Esophagus muscularis mucosa (tissue), 4 donors: ENCODE results near the gene RPL13A. TPM values are rescaled to one million over a fixed set of nuclear protein-coding genes. Genes with fewer than 3 reads are reported as not detected.
"Not testable (repeated sequence)": the region's sequence is repeated elsewhere in the genome, so short reads cannot be mapped to it uniquely, and the experiment has no call there.

Source experiments
- DNase-seq: peaks from one replicate; pipeline ENCODE4 v3.0.0-alpha.2; 2017; ENCODE audit errors: extremely low spot score
- H3K27ac ChIP-seq, 4 donors: fragments of 200-600 bp; sonication (generic); replicated peaks in 1 of 4; 1 replicate in 3 of 4; 2 replicates in 1 of 4; pipeline ENCODE4 v1.5.1; 2016 to 2019; ENCODE audit warnings: mild to moderate bottlenecking in 1 of 4
- H3K27me3 ChIP-seq, 4 donors: fragments of 200-600 bp; sonication (generic); one replicate each; pipeline versions ENCODE4 v1.5.1 to v1.6.0; 2016 to 2019
- H3K36me3 ChIP-seq, 4 donors: fragments of 200-600 bp; sonication (generic); one replicate each; pipeline ENCODE4 v1.5.1; 2016 to 2019
- H3K4me1 ChIP-seq, 4 donors: fragments of 200-600 bp; sonication (generic); one replicate each; pipeline ENCODE4 v1.5.1; 2016 to 2019
- H3K4me3 ChIP-seq, 4 donors: fragments of 200-600 bp; sonication (generic); 1 replicate in 2 of 4; 2 replicates in 2 of 4; pipeline ENCODE4 v1.5.1; 2016 to 2019; ENCODE audit warnings: mild to moderate bottlenecking in 4 of 4, moderate library complexity in 1 of 4
- H3K9me3 ChIP-seq, 4 donors: fragments of 200-600 bp; sonication (generic); 1 replicate in 3 of 4; 2 replicates in 1 of 4; pipeline ENCODE4 v1.5.1; 2016 to 2019
- EP300 ChIP-seq: sonication (generic); formaldehyde crosslinking; IDR thresholded peaks from one replicate; pipeline ENCODE4 v1.6.1; 2017; ENCODE audit warnings: antibody characterized with exemption
- POLR2A ChIP-seq: fragments of 450-650 bp; IDR thresholded peaks from one replicate; pipeline ENCODE4 v1.6.1; 2017; ENCODE audit warnings: antibody characterized with exemption, moderate library complexity, mild to moderate bottlenecking, low read depth
- POLR2AphosphoS5 ChIP-seq, 2 donors: sonication (generic); formaldehyde crosslinking; IDR thresholded peaks; one replicate each; pipeline ENCODE4 v1.6.1; 2017; ENCODE audit warnings: antibody characterized with exemption in 2 of 2
- WGBS: methylation state at CpG from one replicate; pipeline ENCODE4 v1.1.5; 2018; 5-methylcytosine and 5-hydroxymethylcytosine counted together
- intact Hi-C: fragments of 100-400 bp; cut with DNase I; formaldehyde crosslinking; loops from one replicate; pipeline ENCODE4 v1.15.1; 2023
- total RNA-seq, 4 donors: library from RNA; depleted of rRNA; stranded (reverse); fragments of >200 nt; gene quantifications; one replicate each; pipeline versions ENCODE4 v1.1.0 to v1.2.1, GENCODE V29; 2016
- TF ChIP-seq, protein P1 (sequence below), 3 experiments: fragments of 200-600 bp in 2 of 3; fragments of 450-650 bp in 1 of 3; sonication (generic) in 2 of 3; IDR thresholded peaks; one replicate each; pipeline ENCODE4 v1.5.1; 2017 to 2019; ENCODE audit warnings: antibody characterized with exemption in 3 of 3, mild to moderate bottlenecking in 2 of 3, moderate library complexity in 1 of 3

The RPL13A gene
- total RNA-seq, 4 donors from 2014 or later, result 1,843 to 3,096 (median 2,688) TPM

DNA sequence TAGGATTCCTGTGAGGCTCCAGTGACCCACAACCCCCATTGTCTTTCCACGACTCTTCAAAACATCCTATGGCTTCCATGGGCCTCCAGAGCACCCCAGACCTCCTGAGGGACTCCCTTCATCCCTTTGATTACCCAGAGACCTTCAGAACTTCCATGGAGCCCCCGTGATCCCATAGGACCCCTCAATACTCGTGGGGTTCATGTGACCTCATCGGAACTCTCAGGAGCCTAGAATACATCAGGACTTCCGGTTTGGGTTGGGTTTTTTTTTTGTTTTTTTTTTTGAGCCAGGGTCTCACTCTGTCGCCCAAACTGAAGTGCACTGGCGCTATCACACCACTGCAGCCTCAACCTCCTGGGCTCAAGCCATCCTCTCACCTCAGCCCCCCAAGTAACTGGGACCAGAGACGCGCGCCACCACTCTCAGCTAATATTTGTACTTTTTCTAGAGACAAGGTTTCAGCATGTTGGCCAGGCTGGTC, 33.6 kb upstream of the RPL13A start:
- Histone ChIP-seq H3K27ac (peak overlapping the region; percentile 92 to 97 (median 94)), H3K27me3 (no peaks in the 10 kb centered on the region), H3K9me3 (no peaks in the 10 kb centered on the region), H3K36me3 (peaks cover 4 to 21% (median 12%) of the 10 kb centered on the region in 4 donors), H3K4me1 (peaks cover 18 to 51% (median 43%) of the 10 kb centered on the region in 4 donors), H3K4me3 (peak overlapping the region; percentile 62 to 86 (median 71))
- no peak for TF ChIP-seq POLR2A
- TF ChIP-seq, protein P1, sequence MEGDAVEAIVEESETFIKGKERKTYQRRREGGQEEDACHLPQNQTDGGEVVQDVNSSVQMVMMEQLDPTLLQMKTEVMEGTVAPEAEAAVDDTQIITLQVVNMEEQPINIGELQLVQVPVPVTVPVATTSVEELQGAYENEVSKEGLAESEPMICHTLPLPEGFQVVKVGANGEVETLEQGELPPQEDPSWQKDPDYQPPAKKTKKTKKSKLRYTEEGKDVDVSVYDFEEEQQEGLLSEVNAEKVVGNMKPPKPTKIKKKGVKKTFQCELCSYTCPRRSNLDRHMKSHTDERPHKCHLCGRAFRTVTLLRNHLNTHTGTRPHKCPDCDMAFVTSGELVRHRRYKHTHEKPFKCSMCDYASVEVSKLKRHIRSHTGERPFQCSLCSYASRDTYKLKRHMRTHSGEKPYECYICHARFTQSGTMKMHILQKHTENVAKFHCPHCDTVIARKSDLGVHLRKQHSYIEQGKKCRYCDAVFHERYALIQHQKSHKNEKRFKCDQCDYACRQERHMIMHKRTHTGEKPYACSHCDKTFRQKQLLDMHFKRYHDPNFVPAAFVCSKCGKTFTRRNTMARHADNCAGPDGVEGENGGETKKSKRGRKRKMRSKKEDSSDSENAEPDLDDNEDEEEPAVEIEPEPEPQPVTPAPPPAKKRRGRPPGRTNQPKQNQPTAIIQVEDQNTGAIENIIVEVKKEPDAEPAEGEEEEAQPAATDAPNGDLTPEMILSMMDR (IDR thresholded peaks at IDR 0.05), result no peak
- no peak for TF ChIP-seq POLR2AphosphoS5 (IDR thresholded peaks at IDR 0.05)
- TF ChIP-seq EP300, result no peak
- no peak for DNase-seq
- 36% methylated on average over 10 of the region's 10 CpGs for WGBS
- intact Hi-C loops, result no loop called here

DNA sequence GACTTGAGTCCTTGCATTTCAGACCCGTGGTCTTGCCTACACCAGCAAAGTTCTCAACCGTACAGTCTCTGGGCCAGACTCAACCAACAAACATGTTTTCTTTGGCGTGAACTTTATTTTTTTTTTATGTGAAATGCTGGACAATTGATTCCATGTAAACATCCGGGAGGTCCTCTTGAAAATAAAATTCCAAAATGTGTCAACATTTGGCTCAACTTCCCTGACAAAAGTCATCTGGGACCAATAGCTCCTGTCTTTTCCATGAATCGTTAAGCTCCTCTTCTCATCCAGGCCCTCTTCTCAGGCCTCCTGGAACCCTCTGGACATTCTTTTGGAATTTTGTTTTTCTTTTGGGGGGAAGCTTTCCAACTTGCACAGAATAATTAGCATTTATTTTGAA, 31.6 kb upstream of the RPL13A start:
- Histone ChIP-seq H3K36me3 (peaks cover 0 to 25% (median 19%) of the 10 kb centered on the region in 4 donors), H3K27ac (peak overlapping the region; percentile 39 to 78 (median 62)), H3K9me3 (no peaks in the 10 kb centered on the region), H3K4me3 (no peak overlapping the region), H3K27me3 (no peaks in the 10 kb centered on the region), H3K4me1 (peaks cover 18 to 41% (median 35%) of the 10 kb centered on the region in 4 donors)
- 58% methylated on average over 5 of the region's 5 CpGs for WGBS
- TF ChIP-seq POLR2AphosphoS5 (IDR thresholded peaks at IDR 0.05) (no peak), EP300 (no peak), POLR2A (no peak)
- TF ChIP-seq, protein P1 (IDR thresholded peaks at IDR 0.05), result no peak
- no peak for DNase-seq
- intact Hi-C loops, result no loop called here

DNA sequence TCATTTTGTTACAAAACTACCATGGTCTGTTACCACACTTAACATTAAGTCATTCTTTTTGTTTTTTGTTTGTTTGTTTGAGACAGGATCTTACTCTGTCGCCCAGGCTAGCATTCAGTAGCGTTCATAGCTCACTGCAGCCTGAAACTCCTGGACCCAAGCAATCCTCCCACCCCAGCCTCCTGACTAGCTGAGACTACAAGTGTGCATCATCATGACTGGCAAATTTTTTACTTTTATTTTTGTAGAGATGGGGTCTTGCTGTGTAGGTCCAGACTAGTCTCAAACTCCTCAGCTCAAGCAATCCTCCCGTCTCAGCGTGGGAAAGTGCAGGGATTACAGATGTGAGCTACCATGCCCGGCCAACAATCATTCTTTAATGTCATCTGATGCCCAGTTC, 31.1 kb upstream of the RPL13A start:
- peaks cover 0 to 28% (median 20%) of the 10 kb centered on the region in 4 donors for H3K36me3 ChIP-seq
- TF ChIP-seq POLR2A (no peak), EP300 (no peak), POLR2AphosphoS5 (IDR thresholded peaks at IDR 0.05) (no peak)
- TF ChIP-seq, protein P1 (IDR thresholded peaks at IDR 0.05), result no peak
- H3K4me1 ChIP-seq, result peaks cover 18 to 36% (median 30%) of the 10 kb centered on the region in 4 donors
- WGBS, result 80% methylated on average over 5 of the region's 5 CpGs
- intact Hi-C loops, result no loop called here
- H3K4me3 ChIP-seq, result no peak overlapping the region
- no peaks in the 10 kb centered on the region for H3K9me3 ChIP-seq
- H3K27ac ChIP-seq, result peak overlapping the region; percentile 39 to 78 (median 62)
- no peak for DNase-seq
- H3K27me3 ChIP-seq, result no peaks in the 10 kb centered on the region

DNA sequence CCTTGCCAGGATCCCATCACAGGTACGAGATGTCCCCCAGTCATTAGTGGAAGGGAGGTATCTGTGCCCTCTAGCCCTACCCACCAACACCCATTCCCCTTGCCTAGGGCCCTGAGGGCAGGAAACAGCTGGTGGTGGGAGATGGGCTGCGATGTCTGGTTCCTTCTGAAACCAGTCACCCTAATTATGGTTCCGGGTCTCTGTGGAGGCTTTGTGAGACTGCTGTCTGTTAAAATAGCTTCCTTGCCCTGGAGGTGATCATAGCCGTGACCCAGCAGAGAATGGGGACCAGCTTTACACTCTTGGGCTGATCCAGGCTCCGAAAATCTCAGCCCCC, 28.9 kb upstream of the RPL13A start:
- 90% methylated on average over 5 of the region's 5 CpGs for whole genome bisulfite sequencing
- peaks cover 0 to 41% (median 23%) of the 10 kb centered on the region in 4 donors for H3K36me3 ChIP-seq
- intact Hi-C loops, result no loop called here
- no peak for DNase-seq
- H3K4me1 ChIP-seq, result peaks cover 14 to 25% (median 21%) of the 10 kb centered on the region in 4 donors
- peak overlapping the region; percentile 1 to 78 (median 40) for H3K27ac ChIP-seq
- TF ChIP-seq, protein P1 (IDR thresholded peaks at IDR 0.05), result no peak
- TF ChIP-seq POLR2AphosphoS5 (IDR thresholded peaks at IDR 0.05), result no peak
- no peak for TF ChIP-seq POLR2A
- TF ChIP-seq EP300, result no peak
- H3K4me3 ChIP-seq, result no peak overlapping the region
- no peaks in the 10 kb centered on the region for H3K9me3 ChIP-seq
- H3K27me3 ChIP-seq, result no peaks in the 10 kb centered on the region

DNA sequence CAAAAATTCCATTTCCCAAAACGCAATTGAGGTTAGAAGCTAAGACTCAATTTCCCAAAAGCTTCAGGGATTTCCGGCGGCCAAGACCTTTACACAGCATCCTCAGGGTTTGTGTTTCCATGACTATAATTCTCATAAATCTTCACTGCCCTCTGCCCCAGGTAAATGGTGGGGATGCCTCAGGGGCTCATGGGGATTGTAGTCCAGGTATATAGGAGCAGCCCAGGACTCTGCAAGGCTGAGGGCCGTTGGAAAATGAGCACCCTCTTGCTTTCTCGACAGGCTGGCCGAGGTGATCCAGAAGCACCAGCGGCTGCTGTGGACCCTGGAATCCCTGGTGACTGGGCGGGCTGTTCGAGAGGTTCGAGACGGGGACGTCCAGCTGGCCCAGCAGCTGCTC, 28.0 kb upstream of the RPL13A start:
- Histone ChIP-seq H3K27me3 (no peaks in the 10 kb centered on the region), H3K4me1 (peaks cover 6 to 17% (median 13%) of the 10 kb centered on the region in 4 donors), H3K4me3 (no peak overlapping the region), H3K9me3 (no peaks in the 10 kb centered on the region), H3K36me3 (peaks cover 0 to 49% (median 31%) of the 10 kb centered on the region in 4 donors), H3K27ac (no peak overlapping the region)
- intact Hi-C loops, result no loop called here
- DNase-seq, result no peak
- WGBS, result 97% methylated on average over 3 of the region's 12 CpGs
- no peak for TF ChIP-seq POLR2A
- TF ChIP-seq POLR2AphosphoS5 (IDR thresholded peaks at IDR 0.05), result no peak
- TF ChIP-seq, protein P1 (IDR thresholded peaks at IDR 0.05), result no peak
- no peak for TF ChIP-seq EP300

DNA sequence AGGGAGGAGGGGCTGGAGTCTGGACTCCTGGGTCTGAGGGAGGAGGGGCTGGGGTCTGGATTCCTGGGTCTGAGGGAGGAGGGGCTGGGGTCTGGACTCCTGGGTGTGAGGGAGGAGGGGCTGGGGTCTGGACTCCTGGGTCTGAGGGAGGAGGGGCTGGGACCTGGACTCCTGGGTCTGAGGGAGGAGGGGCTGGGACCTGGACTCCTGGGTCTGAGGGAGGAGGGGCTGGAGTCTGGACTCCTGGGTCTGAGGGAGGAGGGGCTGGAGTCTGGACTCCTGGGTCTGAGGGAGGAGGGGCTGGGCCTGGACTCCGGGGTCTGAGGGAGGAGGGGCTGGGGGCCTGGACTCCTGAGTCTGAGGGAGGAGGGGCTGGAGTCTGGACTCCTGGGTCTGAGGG, 26.3 kb upstream of the RPL13A start:
- DNase-seq, result not testable (repeated sequence)

More for the DNA sequence above, 26.3 kb upstream of the RPL13A start:
- H3K9me3 ChIP-seq, intact Hi-C loops, H3K27ac ChIP-seq, H3K4me3 ChIP-seq, H3K27me3 ChIP-seq: not testable (repeated sequence)
- peaks cover 0 to 17% (median 5%) of the 10 kb centered on the region in 4 donors for H3K4me1 ChIP-seq
- no CpG with 5 or more reads among the region's 1 CpG for WGBS
- peaks cover 4 to 67% (median 46%) of the 10 kb centered on the region in 4 donors for H3K36me3 ChIP-seq
